HEK293 (cell line): ENCODE data around the gene ATXN7.

Experiments
- FEZF1 ChIP-seq: fragments of 450-650 bp; formaldehyde crosslinking; IDR thresholded peaks from 2 replicates; pipeline ENCODE4 v1.5.1; 2016; ENCODE audit warnings: missing biosample characterization, missing genetic modification characterization
- KLF8 ChIP-seq: fragments of 450-650 bp; formaldehyde crosslinking; IDR thresholded peaks from 2 replicates; pipeline ENCODE4 v1.5.1; 2016; ENCODE audit warnings: missing biosample characterization, missing genetic modification characterization
- OVOL3 ChIP-seq: fragments of 450-650 bp; formaldehyde crosslinking; IDR thresholded peaks from 2 replicates; pipeline ENCODE4 v1.5.1; 2016; ENCODE audit warnings: missing biosample characterization, missing genetic modification characterization
- SCRT1 ChIP-seq: fragments of 450-650 bp; formaldehyde crosslinking; IDR thresholded peaks from 2 replicates; pipeline ENCODE4 v1.5.1; 2016; ENCODE audit warnings: missing biosample characterization, missing genetic modification characterization, borderline replicate concordance
- TSHZ1 ChIP-seq: fragments of 450-650 bp; formaldehyde crosslinking; IDR thresholded peaks from 2 replicates; pipeline ENCODE4 v1.5.1; 2016; ENCODE audit warnings: missing biosample characterization, missing genetic modification characterization, borderline replicate concordance
- ZBTB11 ChIP-seq: fragments of 450-650 bp; formaldehyde crosslinking; conservative IDR thresholded peaks from 2 replicates; pipeline ENCODE4 v1.5.1; 2016; ENCODE audit warnings: low read depth, missing biosample characterization, missing genetic modification characterization
- ZBTB20 ChIP-seq: fragments of 450-650 bp; formaldehyde crosslinking; IDR thresholded peaks from 2 replicates; pipeline ENCODE4 v1.5.1; 2016; ENCODE audit warnings: missing biosample characterization, missing genetic modification characterization
- ZBTB6 ChIP-seq: fragments of 450-650 bp; formaldehyde crosslinking; IDR thresholded peaks from 2 replicates; pipeline ENCODE4 v1.5.1; 2017; ENCODE audit warnings: missing biosample characterization, missing genetic modification characterization
- ZBTB7A ChIP-seq: fragments of 450-650 bp; formaldehyde crosslinking; IDR thresholded peaks from 2 replicates; pipeline ENCODE4 v1.5.1; 2016; ENCODE audit warnings: low read depth, missing biosample characterization, missing genetic modification characterization
- ZNF10 ChIP-seq: fragments of 450-650 bp; formaldehyde crosslinking; IDR thresholded peaks from 2 replicates; pipeline ENCODE4 v1.5.1; 2017; ENCODE audit warnings: missing biosample characterization, missing genetic modification characterization
- ZNF169 ChIP-seq: fragments of 450-650 bp; formaldehyde crosslinking; IDR thresholded peaks from 2 replicates; pipeline ENCODE4 v1.5.1; 2016; ENCODE audit warnings: missing biosample characterization, missing genetic modification characterization
- ZNF274 ChIP-seq, 2 experiments: fragments of 200-500 bp in 1 of 2; fragments of 450-650 bp in 1 of 2; sonication (Bioruptor generic) in 1 of 2; formaldehyde crosslinking in 1 of 2; IDR thresholded peaks; 2 replicates each; pipeline versions ENCODE4 v1.5.1 to v1.6.1; 2014 to 2016; ENCODE audit warnings: borderline replicate concordance in 1 of 2, inconsistent platforms in 1 of 2, low read length in 1 of 2, missing biosample characterization in 1 of 2, missing genetic modification characterization in 1 of 2
- ZNF600 ChIP-seq: fragments of 450-650 bp; formaldehyde crosslinking; IDR thresholded peaks from 2 replicates; pipeline ENCODE4 v1.5.1; 2016; ENCODE audit warnings: missing biosample characterization, missing genetic modification characterization
- ZNF629 ChIP-seq: fragments of 450-650 bp; formaldehyde crosslinking; IDR thresholded peaks from 2 replicates; pipeline ENCODE4 v1.5.1; 2017; ENCODE audit warnings: missing biosample characterization, missing genetic modification characterization
- ZNF768 ChIP-seq: fragments of 450-650 bp; formaldehyde crosslinking; IDR thresholded peaks from 2 replicates; pipeline ENCODE4 v1.5.1; 2018; ENCODE audit warnings: missing biosample characterization, mild to moderate bottlenecking, missing genetic modification characterization
- ZNF785 ChIP-seq: fragments of 450-650 bp; formaldehyde crosslinking; IDR thresholded peaks from 2 replicates; pipeline ENCODE4 v1.5.1; 2016; ENCODE audit warnings: missing biosample characterization, missing genetic modification characterization

ATXN7 gene

GRCh38 chr3:63911873-63912767, 48.5 kb downstream of the ATXN7 start, which contains the start of gene SCAANT1 (continued):
- TF ChIP-seq ZBTB11 (tag by site-specific recombination) (peak; percentile 86), ZBTB20 (peak; percentile 83), KLF8 (tag by site-specific recombination) (0 out of 2 replicates have a peak, but pooled peaks have one; percentile 26), ZBTB6 (tag by site-specific recombination) (no peak), ZNF274 (IDR thresholded peaks at IDR 0.05; ENCODE audit: low read length) (no peak), ZNF274 (tag by site-specific recombination; IDR thresholded peaks at IDR 0.05; ENCODE audit: borderline replicate concordance) (no peak), ZNF629 (tag by site-specific recombination) (0 out of 2 replicates have a peak, but pooled peaks have one; percentile 20), ZNF169 (no peak), OVOL3 (no peak), ZNF785 (tag by site-specific recombination) (no peak), ZNF10 (tag by site-specific recombination) (no peak), FEZF1 (tag by site-specific recombination) (no peak), ZBTB7A (tag by site-specific recombination) (no peak), TSHZ1 (tag by site-specific recombination) (no peak), SCRT1 (tag by site-specific recombination) (no peak), ZNF768 (tag by site-specific recombination) (no peak), ZNF600 (tag by site-specific recombination) (0 out of 2 replicates have a peak, but pooled peaks have one; percentile 43)
